Fibroblast of lung (primary cell): ENCODE results near the gene TBXT.

Source experiments
- EZH2 ChIP-seq: IDR thresholded peaks from 2 replicates; pipeline ENCODE4 v1.5.1; 2012; ENCODE audit warnings: low read length, control low read depth, mild to moderate bottlenecking; ENCODE audit errors: missing control alignments
- TF ChIP-seq, protein P1 (sequence below), 2 donors: IDR thresholded peaks in 1 of 2; conservative IDR thresholded peaks in 1 of 2; 1 replicate in 1 of 2; 2 replicates in 1 of 2; pipeline ENCODE4 v1.5.1; 2011 to 2012; ENCODE audit warnings: low read length in 2 of 2, control low read depth in 1 of 2, inconsistent platforms in 1 of 2, low read depth in 1 of 2, mild to moderate bottlenecking in 1 of 2

DNA sequence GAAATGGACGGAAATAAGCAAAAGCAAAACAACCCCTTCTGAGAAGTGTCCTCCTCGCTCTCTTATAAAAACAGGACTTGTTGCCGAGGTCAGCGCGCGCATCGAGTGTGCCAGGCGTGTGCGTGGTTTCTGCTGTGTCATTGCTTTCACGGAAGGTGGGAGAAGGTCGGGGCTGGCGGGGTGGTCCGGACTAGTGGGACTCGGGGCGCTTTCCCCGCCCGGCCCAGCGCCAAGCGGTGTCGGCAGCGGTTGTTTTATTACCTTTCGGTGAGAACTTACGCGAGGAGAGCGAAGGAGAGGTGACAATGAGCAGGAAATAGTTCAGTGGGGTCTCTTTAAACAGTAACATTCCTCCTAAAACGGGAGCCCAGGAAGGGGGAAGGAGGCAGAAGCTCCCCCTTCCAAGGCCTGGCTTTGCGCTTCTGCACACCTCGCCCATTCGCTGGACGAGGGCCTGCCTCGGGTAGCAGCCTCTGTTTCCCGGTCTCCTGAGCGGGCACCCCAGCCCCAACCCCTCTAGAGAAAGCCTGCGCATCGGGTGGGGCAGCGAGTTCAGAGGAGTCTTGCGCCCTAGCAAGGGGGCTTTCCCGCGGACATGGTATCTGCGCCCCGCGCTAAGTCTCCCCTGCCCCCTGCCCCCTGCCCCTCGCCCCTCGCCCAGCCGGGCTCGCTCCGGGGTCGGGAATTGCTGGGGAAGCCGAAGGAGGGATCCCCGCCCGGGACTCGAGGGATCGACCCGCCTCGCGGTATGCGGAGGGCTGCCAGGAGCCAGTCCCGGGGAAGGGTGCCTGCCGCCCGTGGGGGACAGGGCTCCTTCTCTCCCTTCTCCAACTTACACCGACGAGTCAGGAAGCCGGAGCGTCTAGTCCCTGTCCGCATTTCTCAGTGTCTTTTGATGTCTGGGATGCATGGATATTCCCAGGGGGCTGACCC, 1.2 kb upstream of the TBXT start:
- peak; percentile 74 for TF ChIP-seq EZH2
- TF ChIP-seq, protein P1, sequence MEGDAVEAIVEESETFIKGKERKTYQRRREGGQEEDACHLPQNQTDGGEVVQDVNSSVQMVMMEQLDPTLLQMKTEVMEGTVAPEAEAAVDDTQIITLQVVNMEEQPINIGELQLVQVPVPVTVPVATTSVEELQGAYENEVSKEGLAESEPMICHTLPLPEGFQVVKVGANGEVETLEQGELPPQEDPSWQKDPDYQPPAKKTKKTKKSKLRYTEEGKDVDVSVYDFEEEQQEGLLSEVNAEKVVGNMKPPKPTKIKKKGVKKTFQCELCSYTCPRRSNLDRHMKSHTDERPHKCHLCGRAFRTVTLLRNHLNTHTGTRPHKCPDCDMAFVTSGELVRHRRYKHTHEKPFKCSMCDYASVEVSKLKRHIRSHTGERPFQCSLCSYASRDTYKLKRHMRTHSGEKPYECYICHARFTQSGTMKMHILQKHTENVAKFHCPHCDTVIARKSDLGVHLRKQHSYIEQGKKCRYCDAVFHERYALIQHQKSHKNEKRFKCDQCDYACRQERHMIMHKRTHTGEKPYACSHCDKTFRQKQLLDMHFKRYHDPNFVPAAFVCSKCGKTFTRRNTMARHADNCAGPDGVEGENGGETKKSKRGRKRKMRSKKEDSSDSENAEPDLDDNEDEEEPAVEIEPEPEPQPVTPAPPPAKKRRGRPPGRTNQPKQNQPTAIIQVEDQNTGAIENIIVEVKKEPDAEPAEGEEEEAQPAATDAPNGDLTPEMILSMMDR (conservative IDR thresholded peaks at IDR 0.05 in 1 of 2, IDR thresholded peaks at IDR 0.05 in 1 of 2; ENCODE audit: low read depth in 1 of 2, low read length in 2 of 2): no peak
